Panc1 (cell line): ENCODE data around the gene FBXL14. TPM values are rescaled to one million over a fixed set of nuclear protein-coding genes. Genes with fewer than 3 reads are reported as not detected.

ENCODE experiments used
- ATAC-seq: fragments of 200-7000 bp; cut with Tn5 transposase; 2 replicates; pipeline ENCODE4 v1.9.1; 2020; ENCODE audit warnings: mild to moderate bottlenecking, moderate library complexity
- BruUV-seq: library from RNA; stranded (reverse); fragments of 400-500 nt; replicated peaks from 2 replicates; lab custom pipeline; 2021; lab: Mats Ljungman, UMichigan
- CTCF ChIA-PET: fragments of 300-600 bp; sonication (Branson Sonifier 250); formaldehyde crosslinking; loops from one replicate; lab custom pipeline; 2022; ENCODE audit warnings: antibody characterized with exemption; lab: Charles Lee
- POLR2A ChIA-PET: fragments of 300-600 bp; sonication (Branson Sonifier 250); formaldehyde crosslinking; loops from one replicate; lab custom pipeline; 2022; ENCODE audit warnings: antibody characterized with exemption; lab: Charles Lee
- DNase-seq: peaks from one replicate; pipeline ENCODE4 v3.0.0-alpha.2; 2010; ENCODE audit warnings: low read depth, low spot score
- H3K27ac ChIP-seq: 2 replicates; pipeline ENCODE4 v1.5.1; 2011; ENCODE audit warnings: mild to moderate bottlenecking, low read length, inconsistent platforms
- H3K27me3 ChIP-seq: fragments of 200-500 bp; sonication (Bioruptor generic); 2 replicates; pipeline ENCODE4 v1.6.0; 2014; ENCODE audit warnings: low read length, inconsistent platforms; ENCODE audit not compliant: control insufficient read depth, insufficient read depth
- H3K36me3 ChIP-seq: fragments of 200-500 bp; sonication (Bioruptor generic); 2 replicates; pipeline ENCODE4 v1.5.1; 2014; ENCODE audit warnings: inconsistent platforms, mild to moderate bottlenecking, low read length, moderate library complexity; ENCODE audit not compliant: control insufficient read depth, insufficient read depth
- H3K4me1 ChIP-seq: 2 replicates; pipeline ENCODE4 v1.5.1; 2011; ENCODE audit warnings: inconsistent platforms, mild to moderate bottlenecking, low read length, moderate library complexity; ENCODE audit not compliant: control insufficient read depth, insufficient read depth
- H3K4me3 ChIP-seq, 2 experiments: 2 replicates each; pipeline ENCODE4 v1.5.1; 2011 to 2012; ENCODE audit warnings: low read depth in 2 of 2, low read length in 2 of 2, mild to moderate bottlenecking in 2 of 2, inconsistent platforms in 1 of 2, moderate library complexity in 1 of 2
- H3K9me3 ChIP-seq: fragments of 200-500 bp; sonication (Bioruptor generic); 2 replicates; pipeline ENCODE4 v1.5.1; 2014; ENCODE audit warnings: low read depth, mild to moderate bottlenecking, inconsistent platforms, low read length, moderate library complexity; ENCODE audit not compliant: control insufficient read depth, insufficient read depth
- CTCF ChIP-seq: fragments of 450-650 bp; IDR thresholded peaks from 2 replicates; pipeline ENCODE4 v1.5.1; 2017; ENCODE audit warnings: mild to moderate bottlenecking
- POLR2AphosphoS5 ChIP-seq: IDR thresholded peaks from 2 replicates; pipeline ENCODE4 v1.6.1; 2012; ENCODE audit warnings: mild to moderate bottlenecking, low read depth, low read length, moderate library complexity
- SIN3A ChIP-seq: IDR thresholded peaks from 2 replicates; pipeline ENCODE4 v1.6.1; 2012; ENCODE audit warnings: low read depth, mild to moderate bottlenecking, low read length, moderate library complexity, borderline replicate concordance; ENCODE audit not compliant: insufficient read depth
- TCF7L2 ChIP-seq: IDR thresholded peaks from 2 replicates; pipeline ENCODE4 v1.6.1; 2011; ENCODE audit warnings: mild to moderate bottlenecking, low read depth, low read length, inconsistent platforms
- in situ Hi-C: cut with HindIII; loops from 2 replicates; pipeline ENCODE4 v1.10.0; 2016; ENCODE audit warnings: low sequenced_read_pairs, low pct_unique_long_range_greater_than_20kb
- intact Hi-C: fragments of 100-400 bp; cut with micrococcal nuclease; formaldehyde crosslinking; loops from one replicate; pipeline ENCODE4 v1.10.0; 2022; ENCODE audit not compliant: unreplicated experiment
- total RNA-seq: library from RNA; stranded (reverse); gene quantifications from one replicate; pipeline ENCODE4 v1.2.1, GENCODE V29; 2021; ENCODE audit not compliant: unreplicated experiment
- TF ChIP-seq, protein P1 (sequence below), 2 experiments: IDR thresholded peaks; 2 replicates each; pipeline ENCODE4 v1.6.1; 2011 to 2012; ENCODE audit warnings: low read depth in 2 of 2, control low read depth in 1 of 2, low read length in 1 of 2, mild to moderate bottlenecking in 1 of 2, moderate library complexity in 1 of 2; ENCODE audit not compliant: insufficient read depth in 1 of 2

Gene FBXL14
- total RNA-seq, 1 experiment from 2014 or later: 15.1 TPM

DNA sequence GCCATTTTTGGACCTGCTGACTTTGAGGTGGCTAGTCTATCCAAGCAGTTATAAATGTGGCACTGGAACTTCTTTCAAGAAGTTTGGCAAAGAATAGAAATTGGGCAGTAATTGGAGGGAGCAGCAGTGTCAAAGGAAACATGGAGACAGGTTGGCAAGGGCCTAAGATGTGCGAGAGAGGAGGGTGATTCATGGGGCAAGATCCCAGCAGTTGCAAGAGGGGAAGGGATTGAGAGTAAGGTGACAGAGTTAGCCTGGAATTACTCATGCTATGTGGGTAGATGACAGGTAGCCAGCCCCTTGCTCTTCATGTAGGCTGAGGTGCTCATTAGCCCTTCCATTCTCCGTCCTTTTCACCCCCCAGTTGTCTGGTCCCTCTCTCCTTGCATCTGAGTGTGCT is 42.2 kb downstream of the FBXL14 start:
- POLR2A ChIA-PET: no interaction called here
- Histone ChIP-seq H3K9me3 (no peaks in the 10 kb centered on the region), H3K36me3 (no peaks in the 10 kb centered on the region), H3K4me3 (no peak overlapping the region), H3K27ac (no peak overlapping the region), H3K27me3 (no peaks in the 10 kb centered on the region), H3K4me1 (peaks cover 9% of the 10 kb centered on the region)
- no peak for DNase-seq
- in situ Hi-C loops: no loop called here
- no peak; the same call in 1 of the 2 replicates for ATAC-seq
- TF ChIP-seq SIN3A (no peak), CTCF (no peak), POLR2AphosphoS5 (no peak), TCF7L2 (no peak)
- TF ChIP-seq, protein P1, sequence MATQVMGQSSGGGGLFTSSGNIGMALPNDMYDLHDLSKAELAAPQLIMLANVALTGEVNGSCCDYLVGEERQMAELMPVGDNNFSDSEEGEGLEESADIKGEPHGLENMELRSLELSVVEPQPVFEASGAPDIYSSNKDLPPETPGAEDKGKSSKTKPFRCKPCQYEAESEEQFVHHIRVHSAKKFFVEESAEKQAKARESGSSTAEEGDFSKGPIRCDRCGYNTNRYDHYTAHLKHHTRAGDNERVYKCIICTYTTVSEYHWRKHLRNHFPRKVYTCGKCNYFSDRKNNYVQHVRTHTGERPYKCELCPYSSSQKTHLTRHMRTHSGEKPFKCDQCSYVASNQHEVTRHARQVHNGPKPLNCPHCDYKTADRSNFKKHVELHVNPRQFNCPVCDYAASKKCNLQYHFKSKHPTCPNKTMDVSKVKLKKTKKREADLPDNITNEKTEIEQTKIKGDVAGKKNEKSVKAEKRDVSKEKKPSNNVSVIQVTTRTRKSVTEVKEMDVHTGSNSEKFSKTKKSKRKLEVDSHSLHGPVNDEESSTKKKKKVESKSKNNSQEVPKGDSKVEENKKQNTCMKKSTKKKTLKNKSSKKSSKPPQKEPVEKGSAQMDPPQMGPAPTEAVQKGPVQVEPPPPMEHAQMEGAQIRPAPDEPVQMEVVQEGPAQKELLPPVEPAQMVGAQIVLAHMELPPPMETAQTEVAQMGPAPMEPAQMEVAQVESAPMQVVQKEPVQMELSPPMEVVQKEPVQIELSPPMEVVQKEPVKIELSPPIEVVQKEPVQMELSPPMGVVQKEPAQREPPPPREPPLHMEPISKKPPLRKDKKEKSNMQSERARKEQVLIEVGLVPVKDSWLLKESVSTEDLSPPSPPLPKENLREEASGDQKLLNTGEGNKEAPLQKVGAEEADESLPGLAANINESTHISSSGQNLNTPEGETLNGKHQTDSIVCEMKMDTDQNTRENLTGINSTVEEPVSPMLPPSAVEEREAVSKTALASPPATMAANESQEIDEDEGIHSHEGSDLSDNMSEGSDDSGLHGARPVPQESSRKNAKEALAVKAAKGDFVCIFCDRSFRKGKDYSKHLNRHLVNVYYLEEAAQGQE (IDR thresholded peaks at IDR 0.05; ENCODE audit: insufficient read depth in 1 of 2, low read depth in 2 of 2, low read length in 1 of 2): no peak
- CTCF ChIA-PET: no interaction called here
- intact Hi-C loops: no loop called here
- no TSS peak for BruUV-seq

DNA sequence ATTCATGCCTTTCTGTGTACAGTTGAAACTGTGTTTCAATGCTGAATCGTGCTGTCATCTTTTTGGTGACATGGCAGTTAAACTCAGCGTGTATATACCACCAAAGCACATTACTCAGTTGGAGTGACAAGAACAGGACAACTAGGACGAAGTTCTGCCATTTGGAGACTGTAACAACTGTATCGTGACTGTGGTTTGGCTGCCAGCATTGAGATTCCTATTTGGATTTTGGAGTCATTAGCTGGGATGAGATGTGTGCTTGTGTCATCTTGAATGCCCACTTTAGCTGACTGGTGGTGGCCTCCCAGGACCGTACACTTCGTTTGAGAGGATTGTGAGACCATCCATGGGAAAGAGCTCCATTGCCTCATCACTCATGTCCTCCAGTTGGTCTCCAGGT is 42.9 kb downstream of the FBXL14 start:
- DNase-seq (no peak), ATAC-seq (no peak)
- intact Hi-C loops (no loop called here), in situ Hi-C loops (no loop called here)
- Histone ChIP-seq H3K4me1 (peaks cover 9% of the 10 kb centered on the region), H3K27ac (no peak overlapping the region), H3K27me3 (no peaks in the 10 kb centered on the region), H3K4me3 (no peak overlapping the region), H3K36me3 (no peaks in the 10 kb centered on the region), H3K9me3 (no peaks in the 10 kb centered on the region)
- no TSS peak for BruUV-seq
- ChIA-PET CTCF (no interaction called here), POLR2A (no interaction called here)
- TF ChIP-seq, protein P1 (IDR thresholded peaks at IDR 0.05; ENCODE audit: insufficient read depth in 1 of 2, low read depth in 2 of 2, low read length in 1 of 2): no peak
- TF ChIP-seq CTCF: no peak
- TF ChIP-seq SIN3A: no peak
- TF ChIP-seq POLR2AphosphoS5: no peak
